Liver (tissue), 9 donors: Measurements from ENCODE around the gene PNMA6F. TPM values are rescaled to one million over a fixed set of nuclear protein-coding genes. Genes with fewer than 3 reads are reported as not detected.

ENCODE experiments used
- DNase-seq: peaks from one replicate; pipeline ENCODE4 v3.0.0-alpha.2; 2017; ENCODE audit warnings: low spot score
- H3K27ac ChIP-seq, 2 donors: one replicate each; pipeline ENCODE4 v1.7.0; 2013; ENCODE audit warnings: inconsistent platforms in 2 of 2, low read length in 2 of 2, control low read depth in 1 of 2, low read depth in 1 of 2, mild to moderate bottlenecking in 1 of 2
- H3K27me3 ChIP-seq, 4 donors: one replicate each; pipeline versions ENCODE4 v1.6.1 to v1.7.0; 2013; ENCODE audit warnings: low read length in 3 of 4, inconsistent platforms in 1 of 4, mild to moderate bottlenecking in 1 of 4, moderate library complexity in 1 of 4; ENCODE audit not compliant: control insufficient read depth in 4 of 4, insufficient read depth in 4 of 4
- H3K36me3 ChIP-seq, 4 donors: one replicate each; pipeline versions ENCODE4 v1.6.1 to v1.7.0; 2013; ENCODE audit warnings: low read length in 3 of 4, mild to moderate bottlenecking in 3 of 4, low read depth in 1 of 4, moderate library complexity in 1 of 4; ENCODE audit not compliant: control insufficient read depth in 4 of 4, insufficient read depth in 3 of 4
- H3K4me1 ChIP-seq, 4 donors: one replicate each; pipeline versions ENCODE4 v1.6.1 to v1.7.0; 2013; ENCODE audit warnings: low read length in 3 of 4, mild to moderate bottlenecking in 3 of 4, moderate library complexity in 1 of 4; ENCODE audit not compliant: control insufficient read depth in 4 of 4, insufficient read depth in 4 of 4
- H3K4me3 ChIP-seq, 3 donors: one replicate each; pipeline versions ENCODE4 v1.6.1 to v1.7.0; 2013; ENCODE audit warnings: low read length in 3 of 3, control low read depth in 1 of 3, low read depth in 1 of 3, mild to moderate bottlenecking in 1 of 3
- H3K9ac ChIP-seq, 2 donors: one replicate each; pipeline ENCODE4 v1.7.0; 2013; ENCODE audit warnings: low read length in 2 of 2, mild to moderate bottlenecking in 2 of 2, moderate library complexity in 2 of 2, control low read depth in 1 of 2, low read depth in 1 of 2
- H3K9me3 ChIP-seq, 4 donors: one replicate each; pipeline versions ENCODE4 v1.6.1 to v1.7.0; 2013; ENCODE audit warnings: low read length in 3 of 4; ENCODE audit not compliant: control insufficient read depth in 4 of 4
- CTCF ChIP-seq: fragments of 150-350 bp; IDR thresholded peaks from 2 replicates; pipeline ENCODE4 v1.5.1; 2017; ENCODE audit warnings: improper control_type of control experiment, low read depth, low read length; ENCODE audit not compliant: missing input control
- EGR1 ChIP-seq, 2 donors: IDR thresholded peaks; 2 replicates each; pipeline ENCODE4 v1.6.1; 2016 to 2018; ENCODE audit warnings: antibody characterized with exemption in 2 of 2, low read depth in 2 of 2
- FOXA1 ChIP-seq: IDR thresholded peaks from 2 replicates; pipeline ENCODE4 v1.6.1; 2016; ENCODE audit warnings: antibody characterized with exemption
- FOXA2 ChIP-seq: IDR thresholded peaks from 2 replicates; pipeline ENCODE4 v1.6.1; 2016; ENCODE audit warnings: antibody characterized with exemption
- GABPA ChIP-seq, 2 donors: IDR thresholded peaks in 1 of 2; conservative IDR thresholded peaks in 1 of 2; 2 replicates each; pipeline ENCODE4 v1.6.1; 2016; ENCODE audit warnings: antibody characterized with exemption in 2 of 2, mild to moderate bottlenecking in 1 of 2, moderate library complexity in 1 of 2
- HNF4A ChIP-seq, 2 donors: conservative IDR thresholded peaks; 2 replicates each; pipeline ENCODE4 v1.6.1; 2016; ENCODE audit warnings: antibody characterized with exemption in 2 of 2, mild to moderate bottlenecking in 2 of 2
- HNF4G ChIP-seq: IDR thresholded peaks from 2 replicates; pipeline ENCODE4 v1.6.1; 2016; ENCODE audit warnings: antibody characterized with exemption
- JUND ChIP-seq, 2 donors: IDR thresholded peaks; 2 replicates each; pipeline ENCODE4 v1.6.1; 2016; ENCODE audit warnings: antibody characterized with exemption in 2 of 2
- MAX ChIP-seq: IDR thresholded peaks from 2 replicates; pipeline ENCODE4 v1.6.1; 2016; ENCODE audit warnings: antibody characterized with exemption
- NR2F2 ChIP-seq: IDR thresholded peaks from 2 replicates; pipeline ENCODE4 v1.6.1; 2016; ENCODE audit warnings: antibody characterized with exemption
- RAD21 ChIP-seq, 2 donors: IDR thresholded peaks; 2 replicates each; pipeline ENCODE4 v1.6.1; 2016; ENCODE audit warnings: antibody characterized with exemption in 2 of 2, mild to moderate bottlenecking in 2 of 2
- REST ChIP-seq: IDR thresholded peaks from 2 replicates; pipeline ENCODE4 v1.6.1; 2016; ENCODE audit warnings: antibody characterized with exemption, mild to moderate bottlenecking
- RXRA ChIP-seq, 2 donors: IDR thresholded peaks; 2 replicates each; pipeline ENCODE4 v1.6.1; 2017 to 2018; ENCODE audit warnings: antibody characterized with exemption in 2 of 2, mild to moderate bottlenecking in 1 of 2
- SP1 ChIP-seq: IDR thresholded peaks from 2 replicates; pipeline ENCODE4 v1.6.1; 2018; ENCODE audit warnings: antibody characterized with exemption, mild to moderate bottlenecking
- TAF1 ChIP-seq: conservative IDR thresholded peaks from 2 replicates; pipeline ENCODE4 v1.6.1; 2016; ENCODE audit warnings: antibody characterized with exemption, mild to moderate bottlenecking
- YY1 ChIP-seq: IDR thresholded peaks from 2 replicates; pipeline ENCODE4 v1.6.1; 2016; ENCODE audit warnings: antibody characterized with exemption, mild to moderate bottlenecking
- ZBTB33 ChIP-seq: IDR thresholded peaks from 2 replicates; pipeline ENCODE4 v1.6.1; 2016; ENCODE audit warnings: antibody characterized with exemption
- WGBS: extraction: QIAGEN DNeasy Blood & Tissue Kit; methylation state at CpG from one replicate; pipeline ENCODE4 v1.1.7; 2013; 5-methylcytosine and 5-hydroxymethylcytosine counted together
- polyA plus RNA-seq, 2 donors: library from polyadenylated mRNA; stranded (reverse) in 1 of 2; unstranded in 1 of 2; fragments of 200-250 nt in 1 of 2; fragments of >200 nt in 1 of 2; fragmentation: Nextera tagmentation in 1 of 2; extraction: Ambion mirVana in 1 of 2; gene quantifications; one replicate each; pipeline versions ENCODE4 v1.2.1 to v1.2.3, GENCODE V29; 2013 to 2015
- total RNA-seq, 2 donors: library from RNA; depleted of rRNA; stranded (reverse); fragments of >200 nt; gene quantifications; one replicate each; pipeline ENCODE4 v1.2.3, GENCODE V29; 2014
- TF ChIP-seq, protein P1 (sequence below): IDR thresholded peaks from 2 replicates; pipeline ENCODE4 v1.6.1; 2016; ENCODE audit warnings: antibody characterized with exemption
- donor health status: healthy.
- donor health status: healthy.
- donor health status: healthy.
- donor health status: healthy.
- donor health status: healthy.

Gene PNMA6F
- total and polyA plus RNA-seq, 4 donors = not detected

- TF ChIP-seq REST (no peak), JUND (IDR thresholded peaks at IDR 0.05) (no peak), GABPA (IDR thresholded peaks at IDR 0.05 in 1 of 2, conservative IDR thresholded peaks at IDR 0.05 in 1 of 2) (no peak), EGR1 (IDR thresholded peaks at IDR 0.05; ENCODE audit: low read depth in 2 of 2) (no peak), RAD21 (IDR thresholded peaks at IDR 0.05) (no peak), HNF4A (conservative IDR thresholded peaks at IDR 0.05) (no peak), TAF1 (no peak)
- TF ChIP-seq, protein P1, sequence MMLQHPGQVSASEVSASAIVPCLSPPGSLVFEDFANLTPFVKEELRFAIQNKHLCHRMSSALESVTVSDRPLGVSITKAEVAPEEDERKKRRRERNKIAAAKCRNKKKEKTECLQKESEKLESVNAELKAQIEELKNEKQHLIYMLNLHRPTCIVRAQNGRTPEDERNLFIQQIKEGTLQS = no peak
These were observed 17.3 kb upstream of the PNMA6F start (continued) for GRCh38 chrX:153338836-153339235.

DNA sequence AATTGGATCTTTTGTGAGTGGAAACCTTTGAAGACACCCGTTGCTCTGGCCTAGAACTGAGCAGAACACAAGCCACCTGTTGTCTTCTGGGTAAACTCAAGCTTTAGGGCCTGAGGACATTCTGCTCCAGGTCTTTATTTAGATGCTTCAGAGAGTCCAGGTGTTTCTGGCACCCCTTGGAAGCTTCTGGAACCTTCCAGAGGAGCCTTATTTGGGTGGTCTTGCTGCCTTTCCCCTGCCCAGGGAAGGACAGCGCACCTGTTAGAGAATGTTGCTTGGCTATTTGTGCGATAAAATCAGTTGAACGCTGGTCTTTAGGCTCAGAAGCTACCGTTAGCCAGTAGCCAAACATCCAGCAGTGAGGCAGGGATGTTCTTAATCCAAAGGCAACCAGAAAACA is 15.4 kb upstream of the PNMA6F start:
- WGBS = 94% methylated on average over 5 of the region's 5 CpGs

More for the DNA sequence above, 15.4 kb upstream of the PNMA6F start:
- peaks cover 2 to 9% (median 6%) of the 10 kb centered on the region in 4 donors for H3K4me1 ChIP-seq
- H3K36me3 ChIP-seq = peaks cover 0 to 7% (median under 1%) of the 10 kb centered on the region in 4 donors
- no peak for DNase-seq
- no peak for TF ChIP-seq ZBTB33
- no peak for TF ChIP-seq FOXA2
- no peak for TF ChIP-seq CTCF
- no peak for TF ChIP-seq GABPA (IDR thresholded peaks at IDR 0.05 in 1 of 2, conservative IDR thresholded peaks at IDR 0.05 in 1 of 2)
- TF ChIP-seq FOXA1 = no peak
- no peak for TF ChIP-seq HNF4A (conservative IDR thresholded peaks at IDR 0.05)
- TF ChIP-seq, protein P1 = no peak
- no peak for TF ChIP-seq MAX
- TF ChIP-seq EGR1 (IDR thresholded peaks at IDR 0.05; ENCODE audit: low read depth in 2 of 2) = no peak
- TF ChIP-seq RXRA (IDR thresholded peaks at IDR 0.05) = no peak
- no peak for TF ChIP-seq RAD21 (IDR thresholded peaks at IDR 0.05)
- TF ChIP-seq YY1 = no peak
- TF ChIP-seq TAF1 = no peak
- TF ChIP-seq SP1 = no peak
- no peak for TF ChIP-seq REST
- TF ChIP-seq HNF4G = no peak
- no peak for TF ChIP-seq JUND (IDR thresholded peaks at IDR 0.05)
- TF ChIP-seq NR2F2 = no peak
- H3K9me3 ChIP-seq = no peaks in the 10 kb centered on the region
- H3K27ac ChIP-seq = no peak overlapping the region
- H3K4me3 ChIP-seq = no peak overlapping the region
- no peaks in the 10 kb centered on the region for H3K27me3 ChIP-seq
- no peak overlapping the region for H3K9ac ChIP-seq
